Fibroblast of the conjunctiva (primary cell): ENCODE data around the gene CEBPB.
"Not testable (repeated sequence)": the region's sequence is repeated elsewhere in the genome, so short reads cannot be mapped to it uniquely, and the experiment has no call there.

Experiments
- DNase-seq: peaks from one replicate; pipeline ENCODE4 v3.0.0-alpha.2; 2010; ENCODE audit warnings: low read depth

The CEBPB gene

GRCh38 chr20:50190251-50191064, at the start of gene CEBPB:
Gene CEBPB, plus strand, starts transcription at chr20:50190830. Its CDS starts 204 bp downstream, at chr20:50191034.
- peak; percentile 81 for DNase-seq

GRCh38 chr20:50141018-50141675, 49.5 kb upstream of the CEBPB start:
- no peak for DNase-seq

GRCh38 chr20:50141811-50142561, 48.6 kb upstream of the CEBPB start:
- no peak for DNase-seq

- no peak for DNase-seq
Observed at GRCh38 chr20:50142812-50143211, 47.8 kb upstream of the CEBPB start.

- peak; percentile 93 for DNase-seq
Observed at GRCh38 chr20:50144362-50144761, 46.3 kb upstream of the CEBPB start.

GRCh38 chr20:50145566-50145965, 45.1 kb upstream of the CEBPB start:
- DNase-seq = no peak

GRCh38 chr20:50146214-50146613, 44.4 kb upstream of the CEBPB start:
- no peak for DNase-seq

- no peak for DNase-seq
Observed at GRCh38 chr20:50146732-50147662, 43.6 kb upstream of the CEBPB start.

GRCh38 chr20:50149481-50150254, 41.0 kb upstream of the CEBPB start:
- DNase-seq = no peak

GRCh38 chr20:50151034-50151743, 39.4 kb upstream of the CEBPB start:
- DNase-seq = no peak

- DNase-seq = no peak
Observed at GRCh38 chr20:50152394-50153152, 38.1 kb upstream of the CEBPB start.

- no peak for DNase-seq
Observed at GRCh38 chr20:50153153-50153499, 37.5 kb upstream of the CEBPB start.

GRCh38 chr20:50153500-50154377, 36.9 kb upstream of the CEBPB start, which contains the start of gene PEDS1:
Gene PEDS1, minus strand, starts transcription at chr20:50153723. Its CDS starts 86 bp downstream, at chr20:50153637.
- peak; percentile 75 for DNase-seq

GRCh38 chr20:50161494-50161893, 29.1 kb upstream of the CEBPB start:
- not testable (repeated sequence) for DNase-seq

- no peak for DNase-seq
Observed at GRCh38 chr20:50163570-50164317, 26.9 kb upstream of the CEBPB start.

- peak; percentile 100 for DNase-seq
Observed at GRCh38 chr20:50165684-50166554, 24.7 kb upstream of the CEBPB start.
